Uterus (tissue), 4 donors: ENCODE measurements around the gene HLA-DMA. TPM values are rescaled to one million over a fixed set of nuclear protein-coding genes. Genes with fewer than 3 reads are reported as not detected.
"Not testable (repeated sequence)": the region's sequence is repeated elsewhere in the genome, so short reads cannot be mapped to it uniquely, and the experiment has no call there.

ENCODE experiments used
- DNase-seq, 2 donors: peaks; one replicate each; pipeline ENCODE4 v3.0.0-alpha.2; 2019 to 2020
- H3K27ac ChIP-seq, 2 donors: fragments of 200-600 bp; sonication (generic); 1 replicate in 1 of 2; 2 replicates in 1 of 2; pipeline ENCODE4 v1.5.1; 2016 to 2018
- H3K27me3 ChIP-seq, 2 donors: fragments of 200-600 bp; sonication (generic); one replicate each; pipeline ENCODE4 v1.5.1; 2018 to 2019; ENCODE audit warnings: control low read depth in 1 of 2
- H3K36me3 ChIP-seq, 2 donors: fragments of 200-600 bp; sonication (generic); one replicate each; pipeline ENCODE4 v1.5.1; 2019; ENCODE audit warnings: control low read depth in 1 of 2
- H3K4me1 ChIP-seq, 2 donors: fragments of 200-600 bp; sonication (generic); one replicate each; pipeline ENCODE4 v1.5.1; 2018 to 2019; ENCODE audit warnings: control low read depth in 1 of 2
- H3K4me3 ChIP-seq, 2 donors: fragments of 200-600 bp; sonication (generic); 1 replicate in 1 of 2; 2 replicates in 1 of 2; pipeline ENCODE4 v1.5.1; 2018 to 2019; ENCODE audit warnings: mild to moderate bottlenecking in 1 of 2
- H3K9me3 ChIP-seq, 2 donors: fragments of 200-600 bp; sonication (generic); one replicate each; pipeline ENCODE4 v1.5.1; 2019; ENCODE audit warnings: control low read depth in 1 of 2
- CTCF ChIP-seq, 4 experiments: fragments of 200-600 bp in 2 of 4; fragments of 450-650 bp in 2 of 4; sonication (generic) in 2 of 4; IDR thresholded peaks; one replicate each; pipeline ENCODE4 v1.5.1; 2016 to 2019; ENCODE audit warnings: antibody characterized with exemption in 4 of 4, mild to moderate bottlenecking in 2 of 4, moderate library complexity in 1 of 4
- POLR2A ChIP-seq, 2 donors: fragments of 450-650 bp; IDR thresholded peaks; one replicate each; pipeline ENCODE4 v1.6.1; 2016; ENCODE audit warnings: antibody characterized with exemption in 2 of 2, mild to moderate bottlenecking in 1 of 2, moderate library complexity in 1 of 2
- intact Hi-C: fragments of 100-400 bp; cut with DNase I; formaldehyde crosslinking; loops from one replicate; pipeline ENCODE4 v1.15.1; 2023; ENCODE audit warnings: low total_unique reads
- total RNA-seq, 4 donors: library from RNA; depleted of rRNA in 3 of 4; stranded (reverse); fragments of >200 nt in 3 of 4; gene quantifications; one replicate each; pipeline versions ENCODE4 v1.1.0 to v1.2.4, GENCODE V29; 2014 to 2023
- donor health status: DM: yes; HTN: yes; CAD: no.

The HLA-DMA gene
- total RNA-seq, 4 donors from 2014 or later, result 6.6 to 134 (median 51.7) TPM

DNA sequence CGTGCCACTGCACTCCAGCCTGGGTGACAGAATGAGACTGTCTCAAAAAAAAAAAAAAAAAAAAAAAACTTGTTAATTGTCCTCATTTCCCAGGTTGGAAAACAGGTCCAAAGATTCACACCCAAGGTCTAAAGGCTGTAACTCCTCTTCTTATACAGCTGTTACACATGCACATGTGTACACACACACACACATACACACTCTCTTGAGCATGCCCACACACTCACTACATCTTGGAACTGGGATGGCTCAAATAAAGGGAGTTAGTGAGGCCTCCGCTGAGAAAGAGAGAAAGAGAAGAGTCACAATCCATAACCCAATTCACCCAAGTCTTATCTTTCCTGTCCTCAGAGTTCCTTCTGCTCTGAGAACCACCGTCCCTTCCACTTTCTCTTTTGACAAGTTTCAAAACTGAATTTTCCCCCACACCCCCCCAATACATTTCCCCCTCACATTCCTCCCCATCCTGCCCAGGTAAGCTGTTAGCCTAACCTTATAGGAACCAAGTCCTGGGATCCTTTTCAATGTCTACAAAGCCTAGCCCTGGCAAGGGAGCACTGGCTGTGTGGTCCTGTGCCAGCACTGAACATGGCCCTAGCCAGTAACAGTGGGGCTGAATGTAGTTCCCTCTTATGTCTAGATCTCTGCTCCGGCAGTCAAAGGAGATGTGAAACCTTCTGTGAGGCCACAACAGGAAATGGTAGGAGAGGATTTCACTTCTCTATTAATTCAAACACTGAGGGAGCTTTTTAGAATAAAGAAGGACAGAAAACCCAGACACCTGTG, 8.8 kb downstream of the HLA-DMA start:
- intact Hi-C loops, result no loop called here
- H3K27ac ChIP-seq, result no peak overlapping the region
- no peak for TF ChIP-seq CTCF (IDR thresholded peaks at IDR 0.05)
- TF ChIP-seq POLR2A (IDR thresholded peaks at IDR 0.05), result no peak

GRCh38 chr6:32942555-32943123, 10.3 kb downstream of the HLA-DMA start:
- H3K27ac ChIP-seq, H3K9me3 ChIP-seq, DNase-seq, intact Hi-C loops, H3K4me3 ChIP-seq, H3K36me3 ChIP-seq, H3K27me3 ChIP-seq, H3K4me1 ChIP-seq: not testable (repeated sequence)

More for the DNA sequence above, 8.8 kb downstream of the HLA-DMA start:
- no peaks in the 10 kb centered on the region for H3K4me1 ChIP-seq
- no peak overlapping the region for H3K4me3 ChIP-seq
- DNase-seq, result no peak
- H3K27me3 ChIP-seq, result no peaks in the 10 kb centered on the region
- no peaks in the 10 kb centered on the region for H3K36me3 ChIP-seq
- H3K9me3 ChIP-seq, result no peaks in the 10 kb centered on the region

DNA sequence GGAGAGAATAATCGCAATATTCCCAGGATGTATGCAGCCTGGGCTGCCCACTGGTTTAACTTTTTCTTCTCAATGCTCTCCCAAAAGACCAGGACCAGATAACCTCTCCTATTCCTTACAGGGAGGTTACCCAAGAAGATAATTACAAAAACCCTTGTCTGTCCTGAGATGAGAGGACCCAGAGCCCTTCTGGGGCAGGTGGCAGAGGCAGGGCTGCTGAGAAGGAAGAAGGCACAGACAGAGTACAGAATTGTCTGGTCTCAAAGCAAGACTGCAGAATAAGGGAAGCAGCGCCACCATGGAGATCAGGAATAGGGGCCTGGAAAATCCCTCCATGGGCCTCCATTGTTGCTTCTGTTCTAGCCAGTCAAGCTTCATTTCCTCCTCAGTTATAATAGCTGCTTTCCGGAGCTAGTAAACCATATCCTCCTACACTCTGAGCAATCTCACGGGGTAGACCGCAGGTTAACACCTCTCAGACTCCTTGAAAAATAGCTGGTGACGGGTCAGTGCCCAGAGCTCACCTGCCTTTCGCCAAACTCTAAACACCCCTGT, 11.6 kb downstream of the HLA-DMA start:
- peak overlapping the region; percentile 49 to 78 for H3K27ac ChIP-seq
- no peak for DNase-seq
- H3K27me3 ChIP-seq, result no peaks in the 10 kb centered on the region
- no peaks in the 10 kb centered on the region for H3K4me1 ChIP-seq
- no peaks in the 10 kb centered on the region for H3K36me3 ChIP-seq
- intact Hi-C loops, result no loop called here
- H3K9me3 ChIP-seq, result no peaks in the 10 kb centered on the region
- H3K4me3 ChIP-seq, result no peak overlapping the region
- no peak for TF ChIP-seq CTCF (IDR thresholded peaks at IDR 0.05)
- TF ChIP-seq POLR2A (IDR thresholded peaks at IDR 0.05), result peak in 1 of 2 donors; percentile 12

- Histone ChIP-seq H3K36me3 (no peaks in the 10 kb centered on the region), H3K27me3 (no peaks in the 10 kb centered on the region), H3K4me1 (no peaks in the 10 kb centered on the region), H3K4me3 (peak within 1 kb of the TSS; percentile 5 to 14), H3K9me3 (no peaks in the 10 kb centered on the region), H3K27ac (peak within 1 kb of the TSS; percentile 49 to 78)
- DNase-seq, result peak in 1 of 2 donors; percentile 59
- intact Hi-C loops, result no loop called here
- TF ChIP-seq CTCF (IDR thresholded peaks at IDR 0.05) (no peak), POLR2A (IDR thresholded peaks at IDR 0.05) (peak; percentile 23 to 71)
Observed at GRCh38 chr6:32940656-32941213, 12.2 kb downstream of the HLA-DMA start, which contains the start of gene HLA-DMB. Gene HLA-DMB (minus strand): TSS chr6:32941028. CDS start chr6:32940807, 221 bp downstream.

GRCh38 chr6:32938494-32938893, 14.4 kb downstream of the HLA-DMA start:
- intact Hi-C loops, result loop anchor here (10.0 kb wide), 2 partner anchors 46 to 54 kb away; no protein-coding TSS in a partner anchor

More at GRCh38 chr6:32938494-32938893, 14.4 kb downstream of the HLA-DMA start:
- no peak overlapping the region for H3K27ac ChIP-seq
- TF ChIP-seq CTCF (IDR thresholded peaks at IDR 0.05), result no peak
- no peak for TF ChIP-seq POLR2A (IDR thresholded peaks at IDR 0.05)
- H3K9me3 ChIP-seq, result no peaks in the 10 kb centered on the region
- no peak overlapping the region for H3K4me3 ChIP-seq
- H3K27me3 ChIP-seq, result no peaks in the 10 kb centered on the region
- H3K4me1 ChIP-seq, result no peaks in the 10 kb centered on the region
- DNase-seq, result no peak
- no peaks in the 10 kb centered on the region for H3K36me3 ChIP-seq
